HG03060 (cell line): Measurements from ENCODE around the gene WSCD2.

Experiments used
- ATAC-seq: cut with Tn5 transposase; IDR thresholded peaks from one replicate; pipeline ENCODE4 v1.9.1; 2021; ENCODE audit warnings: low read depth, moderate number of reproducible peaks; ENCODE audit not compliant: unreplicated experiment

WSCD2 gene

GRCh38 chr12:108106599-108106998 is 22.5 kb upstream of the WSCD2 start:
- no peak for ATAC-seq

- no peak for ATAC-seq
These were observed 21.8 kb upstream of the WSCD2 start for GRCh38 chr12:108107293-108107692.

- no peak for ATAC-seq
These were observed 19.6 kb upstream of the WSCD2 start for GRCh38 chr12:108109504-108109903.

DNA sequence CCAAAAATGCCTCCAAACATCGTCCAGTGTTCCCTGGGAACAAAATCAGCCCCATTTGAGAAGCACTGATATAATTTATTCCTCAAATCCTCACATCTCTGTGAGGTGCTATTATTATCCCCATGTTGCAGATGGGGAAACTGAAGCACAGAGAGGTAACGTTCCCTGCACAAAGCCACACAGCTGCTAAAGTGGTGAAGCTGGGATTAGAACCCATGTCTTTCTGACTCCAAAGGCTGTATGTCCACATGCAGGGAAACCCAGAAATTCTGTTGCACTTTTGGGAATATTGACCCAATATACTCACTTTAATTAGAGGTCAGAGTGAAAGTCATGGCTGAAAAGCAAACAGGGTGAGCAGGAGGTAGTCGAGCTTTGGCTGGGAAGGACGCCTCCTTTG is 19.1 kb upstream of the WSCD2 start:
- no peak for ATAC-seq

DNA sequence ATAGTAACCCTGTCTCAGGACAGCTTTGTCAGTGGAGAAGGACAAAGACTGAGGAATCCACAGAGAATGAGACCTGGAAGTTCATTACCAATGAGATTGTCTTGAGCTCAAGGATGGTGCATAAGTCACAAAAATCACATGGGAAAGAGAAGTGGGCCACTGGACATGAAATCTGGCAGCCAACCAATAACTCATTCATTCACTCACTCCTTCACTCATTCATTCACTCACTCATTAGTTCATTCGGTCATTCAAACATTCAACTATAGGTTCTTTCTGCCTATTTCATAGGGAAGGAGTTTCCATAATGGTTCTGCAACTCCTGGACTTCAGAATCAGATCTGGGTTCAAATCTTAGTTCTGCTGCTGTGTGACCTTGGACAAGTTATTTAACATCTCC is 18.2 kb upstream of the WSCD2 start:
- ATAC-seq = no peak

DNA sequence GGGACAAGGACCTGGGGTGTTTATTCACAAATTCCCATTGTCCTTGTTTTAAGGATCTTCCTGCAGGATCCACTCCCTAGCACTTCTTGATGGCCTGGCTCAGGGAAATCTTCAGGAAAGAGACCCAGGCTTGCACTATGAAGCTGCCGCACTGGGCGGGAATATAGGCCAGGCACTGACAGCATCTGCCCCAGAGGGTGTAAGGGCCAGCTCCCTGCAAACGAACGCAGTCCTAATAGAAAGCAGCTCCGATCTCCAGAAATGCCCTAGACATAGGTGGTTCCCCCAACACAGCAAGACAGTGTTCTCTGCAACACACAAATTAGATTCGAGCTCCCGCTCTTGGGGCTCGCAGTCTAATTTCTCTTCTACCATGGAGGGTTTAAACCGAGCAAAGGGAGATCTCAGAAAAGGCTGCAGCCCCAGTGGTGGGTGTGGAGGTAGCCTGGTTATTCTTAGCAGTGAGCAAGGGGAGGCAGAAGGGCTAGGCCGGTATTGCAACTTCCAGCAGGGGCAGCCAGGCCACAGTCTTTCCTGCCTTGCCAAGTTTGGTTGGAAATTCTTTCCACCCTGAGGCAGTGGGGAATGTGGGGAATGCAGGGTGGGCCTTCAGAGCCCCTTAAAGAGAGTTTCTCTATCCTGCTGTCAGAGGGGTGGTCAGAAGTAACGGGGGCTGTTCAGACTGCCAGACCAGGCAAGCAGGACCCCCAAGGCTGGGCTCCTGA is 16.1 kb upstream of the WSCD2 start:
- no peak for ATAC-seq

DNA sequence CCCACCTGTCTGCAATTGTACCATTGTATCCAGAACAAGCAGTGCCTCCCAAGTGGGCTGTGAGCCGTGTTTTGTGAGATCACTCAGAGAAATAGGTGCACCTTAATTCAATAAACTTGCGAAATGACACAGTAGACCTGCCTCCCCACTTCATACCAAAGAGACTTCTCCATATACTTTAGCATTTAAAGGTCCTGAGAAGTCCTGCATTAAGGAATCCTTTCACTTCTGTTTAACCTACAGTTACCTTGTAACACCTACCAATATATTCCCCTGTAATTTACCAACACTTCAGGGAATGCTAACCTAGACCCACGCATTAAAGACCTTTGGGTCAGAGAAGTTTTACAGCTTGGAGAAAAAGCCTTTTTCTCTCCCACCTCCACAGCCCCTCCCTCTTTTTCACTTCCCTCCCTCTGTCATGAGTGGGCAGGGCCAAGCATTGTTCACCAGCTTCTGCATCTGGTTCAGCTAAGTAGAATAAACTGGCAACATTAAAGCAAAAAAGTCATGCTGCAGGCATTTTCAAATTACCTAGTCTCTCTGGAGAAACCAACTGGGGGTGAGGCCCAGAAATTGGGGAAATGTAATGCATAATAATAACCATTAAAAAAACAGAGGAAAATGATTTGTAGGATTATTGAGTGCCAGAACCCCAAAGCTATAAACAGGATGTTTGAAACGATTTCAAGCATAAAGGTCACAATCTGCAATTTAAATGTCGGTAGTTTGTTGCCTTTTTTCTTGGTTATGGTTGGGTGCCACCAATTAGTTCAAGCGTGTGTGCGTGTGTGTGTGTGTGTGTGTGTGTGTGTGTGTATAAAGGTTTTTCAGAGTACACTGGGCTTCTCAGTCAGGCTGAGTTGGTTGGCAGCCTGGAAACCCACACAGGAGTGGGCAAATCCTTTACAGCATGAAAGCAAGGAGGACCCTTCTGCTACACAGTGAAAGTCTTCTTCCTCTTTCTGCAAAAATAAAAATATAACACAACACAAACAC is 13.7 kb upstream of the WSCD2 start:
- no peak for ATAC-seq

- no peak for ATAC-seq
These were observed 12.8 kb upstream of the WSCD2 start for GRCh38 chr12:108116254-108116653.

DNA sequence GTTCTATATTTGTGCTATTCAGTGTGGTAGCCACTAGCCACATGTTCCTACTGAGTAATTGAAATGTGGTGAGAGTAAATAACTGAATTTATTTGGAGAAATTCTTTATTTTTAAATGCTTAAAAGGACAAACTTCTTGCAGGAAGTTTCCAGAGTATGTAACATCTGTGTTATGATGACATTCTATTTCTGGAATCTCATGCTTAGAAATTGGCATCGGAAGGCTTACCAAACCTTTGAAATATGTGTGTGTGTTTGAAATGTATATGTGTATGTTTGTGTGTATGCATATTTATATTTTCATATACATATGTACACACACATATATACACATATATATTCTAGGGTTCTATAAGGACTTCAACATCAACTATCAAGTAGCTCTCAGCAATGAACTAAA is 12.4 kb upstream of the WSCD2 start:
- ATAC-seq = no peak

DNA sequence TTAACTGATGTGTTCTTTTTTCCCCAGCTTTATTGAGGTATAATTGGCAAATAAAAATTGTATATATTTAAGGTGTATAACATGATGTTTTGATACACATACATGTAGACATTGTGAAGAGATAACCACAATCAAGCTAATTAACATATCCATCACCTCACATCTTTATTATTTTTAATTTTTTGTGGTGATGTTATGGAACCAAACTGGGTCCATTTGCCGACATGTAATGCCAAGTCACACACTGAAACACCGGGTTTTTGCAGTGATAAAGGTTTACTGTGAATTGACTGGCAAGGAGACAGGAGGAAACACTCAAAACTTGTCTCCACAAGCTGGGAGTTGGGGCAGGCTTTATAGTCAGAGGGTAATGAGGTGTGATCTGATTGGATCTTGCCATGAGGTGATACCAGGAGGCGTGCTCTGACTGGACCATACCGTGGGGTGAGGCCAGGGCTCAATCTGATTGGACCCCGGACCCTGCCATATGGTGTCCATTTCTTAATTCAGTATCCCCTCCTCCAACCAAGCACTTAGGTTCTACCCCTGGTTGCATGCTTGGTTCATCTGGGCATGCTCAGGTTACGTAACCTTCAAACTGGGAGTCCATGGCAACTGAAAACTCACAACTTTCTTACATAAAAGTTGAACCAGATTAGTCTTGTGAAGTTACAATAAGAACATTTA is 11.8 kb upstream of the WSCD2 start:
- no peak for ATAC-seq

GRCh38 chr12:108117902-108118301 is 11.2 kb upstream of the WSCD2 start:
- no peak for ATAC-seq

DNA sequence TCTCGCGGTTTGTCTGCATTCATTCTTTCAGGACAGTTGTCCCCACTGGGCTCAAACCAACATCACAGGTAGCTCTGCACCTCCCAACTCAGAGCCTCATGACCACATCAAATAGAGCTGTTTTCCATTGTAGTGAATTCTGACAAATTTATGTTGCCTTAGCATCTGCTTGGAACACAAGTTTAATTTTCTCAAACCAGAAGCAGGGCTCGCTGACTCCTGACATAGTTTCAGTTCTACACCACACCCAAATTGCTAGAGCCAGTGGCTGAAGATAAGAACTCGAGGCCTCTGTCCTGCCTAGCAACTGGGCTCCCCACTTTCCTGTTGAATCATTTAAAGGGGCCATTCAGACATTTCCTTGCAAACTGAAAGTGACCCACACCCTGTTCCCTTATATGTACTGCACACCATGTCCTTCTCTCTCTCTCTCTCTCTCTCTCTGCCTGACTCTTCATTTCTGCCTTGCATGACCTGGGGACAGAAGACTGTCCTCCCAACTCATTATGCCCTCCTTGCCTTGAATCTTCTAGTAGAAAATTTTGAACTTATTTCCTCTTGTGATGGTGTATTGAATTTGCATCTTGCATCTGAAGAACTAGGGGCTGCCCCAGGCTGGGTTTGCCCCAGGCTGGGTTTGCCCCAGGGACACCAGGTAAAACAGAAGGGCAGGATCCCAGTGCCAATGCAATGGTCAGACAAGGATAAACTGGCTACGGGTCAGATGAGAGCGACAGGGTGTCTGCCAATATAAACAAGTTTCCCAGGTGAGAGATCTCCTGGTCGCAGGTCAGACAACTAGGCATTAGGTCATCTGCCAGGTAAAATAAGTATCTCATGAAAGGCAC is 9.7 kb upstream of the WSCD2 start:
- ATAC-seq = no peak

GRCh38 chr12:108119974-108120862 is 8.9 kb upstream of the WSCD2 start:
- no peak for ATAC-seq

DNA sequence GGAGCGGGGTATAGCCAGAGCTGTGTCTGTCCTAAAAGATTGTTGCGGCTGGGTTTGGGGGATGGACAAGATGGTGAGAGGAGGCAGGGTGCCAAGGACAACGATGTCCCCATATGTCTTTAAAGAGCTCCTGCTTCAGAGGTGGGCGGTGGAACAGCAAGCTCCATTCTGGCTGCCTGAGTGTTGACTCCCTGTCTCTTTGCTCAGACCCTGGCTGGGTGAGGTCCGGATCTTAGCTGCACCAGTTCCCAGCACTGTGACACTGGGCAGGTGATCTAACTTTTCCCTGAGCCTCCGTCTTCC is 8.3 kb upstream of the WSCD2 start:
- ATAC-seq = no peak

DNA sequence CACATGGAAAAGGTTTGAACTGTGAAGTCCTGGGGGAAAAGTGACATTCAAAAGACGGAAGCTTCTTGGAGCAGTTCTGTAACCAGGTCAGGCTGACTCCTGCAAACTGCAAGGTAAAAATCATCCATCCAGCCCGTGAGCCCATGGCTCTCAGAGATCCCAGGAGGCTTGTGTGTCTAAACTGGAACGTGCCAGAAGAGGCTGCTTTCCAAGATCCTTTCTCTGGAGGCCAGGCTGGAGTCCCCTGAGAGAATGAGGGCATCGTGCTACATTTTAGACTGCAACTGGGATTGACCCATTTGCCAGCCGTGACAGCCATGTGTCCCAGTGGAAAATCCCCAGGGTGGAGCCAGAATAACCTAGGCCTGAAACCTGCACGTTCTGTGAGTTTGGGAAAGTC is 7.8 kb upstream of the WSCD2 start:
- no peak for ATAC-seq

GRCh38 chr12:108121728-108122471 is 7.2 kb upstream of the WSCD2 start:
- ATAC-seq = no peak

- no peak for ATAC-seq
These were observed 6.4 kb upstream of the WSCD2 start for GRCh38 chr12:108122644-108123043.

- ATAC-seq = no peak
These were observed 5.7 kb upstream of the WSCD2 start for GRCh38 chr12:108123402-108123801.

DNA sequence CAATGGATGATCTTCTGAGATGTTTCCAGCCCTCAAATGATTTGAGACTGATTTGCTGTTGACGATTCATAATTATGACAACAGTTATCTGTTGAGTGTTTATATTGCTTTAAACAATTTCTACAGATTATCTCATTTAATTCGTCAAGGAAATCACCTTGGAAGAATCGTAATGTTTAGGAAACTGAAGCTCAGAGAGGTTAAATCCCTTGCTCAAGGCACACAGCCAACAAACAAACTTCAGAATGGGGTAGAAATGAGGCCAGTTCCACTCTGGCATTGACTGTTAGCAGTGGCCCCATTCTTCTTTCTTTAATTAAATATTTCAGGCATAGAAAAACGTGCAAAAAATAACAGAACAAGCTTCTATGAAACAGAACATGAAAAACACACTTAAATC is 4.0 kb upstream of the WSCD2 start:
- ATAC-seq = no peak
